AG04449 (cell line): Measurements from ENCODE around the gene OTUD6A.
A peak's percentile ranks its signal among the peaks of the same experiment; 100 is the strongest.

Experiments used
- CTCF ChIA-PET: fragments of 350-600 bp; formaldehyde crosslinking; extraction: SDS; loops from one replicate; lab custom pipeline; 2021; ENCODE audit warnings: antibody characterized with exemption; lab: Yijun Ruan, JAX
- POLR2A ChIA-PET: fragments of 400-600, 350-600 bp; formaldehyde crosslinking; extraction: SDS; loops from one replicate; lab custom pipeline; 2020; ENCODE audit warnings: antibody characterized with exemption, inconsistent platforms; lab: Yijun Ruan, JAX
- DNase-seq: peaks from one replicate; pipeline ENCODE4 v3.0.0-alpha.2; 2010; ENCODE audit warnings: low read depth, low spot score
- H3K4me3 ChIP-seq: 2 replicates; pipeline ENCODE4 v1.5.1; 2011; ENCODE audit warnings: low read depth, mild to moderate bottlenecking, control low read depth, low read length
- TF ChIP-seq, protein P1 (sequence below): IDR thresholded peaks from one replicate; pipeline ENCODE4 v1.5.1; 2011; ENCODE audit warnings: mild to moderate bottlenecking, moderate library complexity, low read length, control low read depth, inconsistent platforms; ENCODE audit not compliant: insufficient read depth; ENCODE audit errors: missing control alignments

The OTUD6A gene

DNA sequence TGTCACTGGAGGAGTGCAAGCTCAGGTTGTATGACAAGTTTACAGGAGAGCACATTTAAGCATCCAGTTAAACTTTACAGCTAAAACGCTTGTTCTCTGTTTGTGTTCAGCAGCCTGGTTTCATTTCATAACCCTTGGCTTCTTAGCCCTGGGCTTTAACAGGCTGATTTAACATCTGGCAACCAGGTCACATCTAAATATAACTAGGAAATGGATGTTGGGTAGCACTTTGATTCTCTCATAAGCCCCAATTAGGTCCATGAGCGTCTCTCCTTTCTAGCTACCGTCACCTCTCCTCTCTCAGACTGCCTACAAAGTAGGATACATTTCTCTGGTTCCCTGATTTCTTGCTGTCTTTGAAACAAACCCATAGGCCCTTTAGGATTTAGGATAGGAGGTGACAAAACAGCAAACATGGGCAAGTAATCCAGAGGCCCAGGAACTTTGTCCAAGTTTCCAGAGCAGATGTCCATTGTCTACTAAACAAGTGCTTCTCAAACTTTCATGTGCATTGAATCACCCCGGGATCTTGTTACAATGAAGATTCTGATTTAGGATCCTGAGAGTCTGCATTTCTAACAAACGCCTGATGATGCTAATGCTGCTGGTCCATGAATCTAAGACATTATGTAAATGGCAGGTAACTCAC lies 22.5 kb downstream of the OTUD6A start:
- ChIA-PET CTCF (interaction anchor here (2.9 kb wide), 1 partner anchor 13 kb away, joined by 12 read pairs; no protein-coding TSS in a partner anchor), POLR2A (no interaction called here)
- TF ChIP-seq, protein P1, sequence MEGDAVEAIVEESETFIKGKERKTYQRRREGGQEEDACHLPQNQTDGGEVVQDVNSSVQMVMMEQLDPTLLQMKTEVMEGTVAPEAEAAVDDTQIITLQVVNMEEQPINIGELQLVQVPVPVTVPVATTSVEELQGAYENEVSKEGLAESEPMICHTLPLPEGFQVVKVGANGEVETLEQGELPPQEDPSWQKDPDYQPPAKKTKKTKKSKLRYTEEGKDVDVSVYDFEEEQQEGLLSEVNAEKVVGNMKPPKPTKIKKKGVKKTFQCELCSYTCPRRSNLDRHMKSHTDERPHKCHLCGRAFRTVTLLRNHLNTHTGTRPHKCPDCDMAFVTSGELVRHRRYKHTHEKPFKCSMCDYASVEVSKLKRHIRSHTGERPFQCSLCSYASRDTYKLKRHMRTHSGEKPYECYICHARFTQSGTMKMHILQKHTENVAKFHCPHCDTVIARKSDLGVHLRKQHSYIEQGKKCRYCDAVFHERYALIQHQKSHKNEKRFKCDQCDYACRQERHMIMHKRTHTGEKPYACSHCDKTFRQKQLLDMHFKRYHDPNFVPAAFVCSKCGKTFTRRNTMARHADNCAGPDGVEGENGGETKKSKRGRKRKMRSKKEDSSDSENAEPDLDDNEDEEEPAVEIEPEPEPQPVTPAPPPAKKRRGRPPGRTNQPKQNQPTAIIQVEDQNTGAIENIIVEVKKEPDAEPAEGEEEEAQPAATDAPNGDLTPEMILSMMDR, result no peak
- no peak for DNase-seq
- H3K4me3 ChIP-seq, result no peak overlapping the region

DNA sequence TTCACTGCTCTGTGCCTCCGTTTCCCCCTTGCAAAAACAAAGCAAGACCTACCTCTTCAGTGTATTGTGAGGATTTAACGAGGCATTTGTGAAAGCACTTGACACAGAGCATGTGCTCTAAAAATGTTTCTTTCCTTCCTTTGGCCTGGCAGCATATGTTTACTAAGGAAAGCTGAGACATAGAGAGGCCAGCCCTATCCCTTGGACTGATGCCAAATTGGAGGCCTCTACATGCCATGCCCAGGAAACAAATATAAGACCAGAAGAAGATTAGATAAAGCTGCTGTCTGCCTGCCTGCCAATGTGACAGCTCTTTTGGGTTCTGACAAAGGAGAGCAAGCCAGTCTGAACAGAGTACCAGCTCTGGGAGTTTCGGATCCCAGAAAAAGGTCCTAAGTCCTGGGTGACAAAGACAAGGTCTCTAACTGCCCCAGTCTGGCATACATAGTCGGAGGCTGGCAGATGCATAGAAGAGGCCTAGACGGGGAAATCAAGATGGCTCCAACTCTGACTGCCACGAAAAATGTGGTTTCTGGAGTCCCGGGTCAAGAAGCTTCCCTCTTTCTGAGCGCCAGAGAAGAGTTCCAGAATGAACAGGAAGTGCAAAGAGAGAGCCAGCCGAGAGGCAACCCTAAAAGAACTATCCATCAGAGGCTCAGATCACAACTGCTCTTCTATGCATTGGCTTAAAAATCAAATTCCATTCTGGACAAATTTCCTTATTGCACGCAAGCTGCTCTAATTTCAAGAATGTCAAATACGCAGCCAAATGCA lies 25.8 kb downstream of the OTUD6A start:
- H3K4me3 ChIP-seq, result no peak overlapping the region
- CTCF ChIA-PET, result interaction anchor here (1.4 to 1.5 kb wide), 2 partner anchors 8 to 58 kb away, joined by 4 to 5 read pairs; no protein-coding TSS in a partner anchor
- TF ChIP-seq, protein P1, result no peak
- DNase-seq, result no peak
- POLR2A ChIA-PET, result no interaction called here

DNA sequence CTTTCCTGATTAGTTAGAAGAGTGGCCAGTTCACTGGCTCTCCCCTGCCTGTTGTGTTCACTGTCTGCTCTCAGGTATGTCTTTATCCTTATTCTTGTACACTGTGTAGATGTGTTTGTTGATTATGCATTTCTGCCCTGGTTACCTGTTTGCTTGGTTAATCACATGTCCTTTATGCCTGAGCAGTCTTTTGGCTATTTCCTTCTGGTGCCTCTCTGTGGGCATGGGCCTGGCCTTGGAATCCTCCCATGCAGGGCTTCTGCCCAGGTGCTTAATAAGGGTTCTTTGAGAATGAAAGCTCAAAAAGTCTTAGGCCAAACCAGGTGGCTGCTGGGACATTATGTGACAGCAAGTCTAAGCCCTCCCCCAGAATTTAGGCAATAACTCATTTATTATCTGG lies 26.5 kb downstream of the OTUD6A start:
- POLR2A ChIA-PET, result no interaction called here
- DNase-seq, result no peak
- no peak overlapping the region for H3K4me3 ChIP-seq
- CTCF ChIA-PET, result interaction anchor here (0.9 to 1.5 kb wide), 2 partner anchors 9 to 59 kb away, joined by 3 to 4 read pairs; no protein-coding TSS in a partner anchor
- TF ChIP-seq, protein P1, result no peak

DNA sequence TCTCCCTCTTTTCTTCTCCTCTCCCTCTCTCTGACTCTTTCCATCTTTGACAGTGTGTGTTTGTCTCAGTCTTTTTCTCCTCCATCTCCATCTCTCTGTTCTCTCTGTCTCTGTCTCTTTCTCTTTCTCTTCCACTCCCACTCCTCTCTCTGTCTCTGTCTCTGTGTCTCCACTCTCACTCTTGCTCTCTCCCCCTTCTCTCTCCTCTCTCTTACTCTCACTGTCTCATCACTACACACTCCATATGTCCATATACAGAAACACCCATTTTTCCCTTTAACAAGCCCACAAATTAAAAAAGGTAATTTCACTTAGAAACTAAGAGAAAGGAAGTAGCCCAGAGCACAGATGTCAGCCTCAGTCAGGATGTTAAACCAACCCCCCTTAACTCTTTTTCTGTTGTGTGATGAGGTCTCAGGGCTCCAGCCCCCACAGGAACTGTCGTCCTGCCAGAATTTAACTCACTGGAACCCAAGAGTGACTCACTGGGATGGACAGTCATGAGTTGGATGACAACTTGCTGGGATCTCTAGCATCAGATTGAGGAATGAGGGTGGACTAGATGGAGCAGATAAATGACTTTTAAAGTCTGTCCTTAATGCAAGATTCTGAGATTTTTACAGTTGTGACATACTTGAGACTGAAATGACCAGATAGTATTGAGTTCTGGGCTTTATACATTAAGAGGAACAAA lies 27.5 kb downstream of the OTUD6A start:
- TF ChIP-seq, protein P1, result no peak
- POLR2A ChIA-PET, result no interaction called here
- no peak overlapping the region for H3K4me3 ChIP-seq
- CTCF ChIA-PET, result interaction anchor here (0.9 to 1.7 kb wide), 2 partner anchors 8 to 552 kb away, joined by 3 to 4 read pairs; no protein-coding TSS in a partner anchor
- peak; percentile 2 for DNase-seq

DNA sequence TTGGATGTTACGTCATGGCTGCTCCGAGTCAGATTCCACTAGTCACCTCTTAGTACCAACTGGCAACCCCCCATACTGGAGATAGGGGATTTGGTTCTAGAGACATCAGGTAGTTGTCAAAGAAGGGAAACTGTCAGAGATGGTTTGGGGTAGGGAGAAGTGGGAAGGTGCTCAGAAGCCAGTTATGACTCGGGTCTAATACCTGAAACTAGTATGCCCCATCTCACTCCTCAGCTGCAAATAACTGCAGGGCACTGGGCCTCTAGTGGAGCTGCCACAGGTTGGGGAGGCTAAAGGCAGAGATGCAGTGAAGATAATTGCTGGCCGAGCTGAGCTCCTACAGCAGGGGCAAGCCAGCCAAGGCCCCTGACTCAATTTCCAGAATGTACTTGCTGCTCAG lies 30.0 kb downstream of the OTUD6A start:
- CTCF ChIA-PET, result no interaction called here
- TF ChIP-seq, protein P1, result no peak
- DNase-seq, result no peak
- POLR2A ChIA-PET, result no interaction called here
- H3K4me3 ChIP-seq, result no peak overlapping the region
